IPS-15b (cell line): Measurements from ENCODE around the gene ZNG1A.
A peak's percentile ranks its signal among the peaks of the same experiment; 100 is the strongest.
"Not testable (repeated sequence)": the region's sequence is repeated elsewhere in the genome, so short reads cannot be mapped to it uniquely, and the experiment has no call there.

ENCODE experiments used
- H3K27me3 ChIP-seq: one replicate; pipeline ENCODE4 v1.6.1; 2013; ENCODE audit warnings: low read length; ENCODE audit not compliant: control insufficient read depth, insufficient read depth
- H3K36me3 ChIP-seq: one replicate; pipeline ENCODE4 v1.6.1; 2013; ENCODE audit warnings: low read length; ENCODE audit not compliant: control insufficient read depth, insufficient read depth
- H3K4me1 ChIP-seq: one replicate; pipeline ENCODE4 v1.6.1; 2013; ENCODE audit warnings: mild to moderate bottlenecking, low read length; ENCODE audit not compliant: control insufficient read depth, insufficient read depth
- H3K4me3 ChIP-seq: one replicate; pipeline ENCODE4 v1.5.1; 2013; ENCODE audit warnings: low read depth, low read length
- H3K9ac ChIP-seq: one replicate; pipeline ENCODE4 v1.6.1; 2013; ENCODE audit warnings: low read depth, mild to moderate bottlenecking, low read length
- H3K9me3 ChIP-seq: one replicate; pipeline ENCODE4 v1.6.1; 2013; ENCODE audit warnings: mild to moderate bottlenecking, low read length; ENCODE audit not compliant: control insufficient read depth, insufficient read depth

Gene ZNG1A

GRCh38 chr9:214648-215493 is 36.0 kb upstream of the ZNG1A start, which contains the start of gene DOCK8:
DOCK8 (plus strand) TSS chr9:214865; CDS start chr9:214977, 112 bp downstream.
- no peaks in the 10 kb centered on the region for H3K36me3 ChIP-seq
- H3K27me3 ChIP-seq, result peaks cover 46% of the 10 kb centered on the region
- no peaks in the 10 kb centered on the region for H3K4me1 ChIP-seq
- peak within 1 kb of the TSS; percentile 56 for H3K4me3 ChIP-seq
- no peaks in the 10 kb centered on the region for H3K9me3 ChIP-seq
- peak within 1 kb of the TSS; percentile 65 for H3K9ac ChIP-seq

GRCh38 chr9:214351-214647 is 35.4 kb upstream of the ZNG1A start:
- Histone ChIP-seq H3K36me3 (no peaks in the 10 kb centered on the region), H3K4me1 (no peaks in the 10 kb centered on the region), H3K27me3 (peaks cover 46% of the 10 kb centered on the region), H3K4me3 (peak overlapping the region; percentile 56), H3K9ac (no peak overlapping the region), H3K9me3 (no peaks in the 10 kb centered on the region)

GRCh38 chr9:213901-214300 is 35.0 kb upstream of the ZNG1A start:
- H3K27me3 ChIP-seq, result peaks cover 46% of the 10 kb centered on the region
- H3K4me3 ChIP-seq, result peak overlapping the region; percentile 56
- not testable (repeated sequence) for H3K4me1 ChIP-seq, H3K9me3 ChIP-seq, H3K9ac ChIP-seq, H3K36me3 ChIP-seq

- Histone ChIP-seq H3K9ac (no peak overlapping the region), H3K9me3 (no peaks in the 10 kb centered on the region), H3K36me3 (no peaks in the 10 kb centered on the region), H3K27me3 (peaks cover 45% of the 10 kb centered on the region), H3K4me1 (no peaks in the 10 kb centered on the region), H3K4me3 (no peak overlapping the region)
Observed at GRCh38 chr9:212297-212696, 33.4 kb upstream of the ZNG1A start.

- no peak overlapping the region for H3K9ac ChIP-seq
- H3K27me3 ChIP-seq, result peaks cover 38% of the 10 kb centered on the region
- no peaks in the 10 kb centered on the region for H3K9me3 ChIP-seq
- H3K4me3 ChIP-seq, result no peak overlapping the region
- H3K4me1 ChIP-seq, result no peaks in the 10 kb centered on the region
- H3K36me3 ChIP-seq, result no peaks in the 10 kb centered on the region
Observed at GRCh38 chr9:211557-211956, 32.7 kb upstream of the ZNG1A start.

GRCh38 chr9:211036-211435 is 32.2 kb upstream of the ZNG1A start:
- Histone ChIP-seq H3K4me3 (no peak overlapping the region), H3K9me3 (no peaks in the 10 kb centered on the region), H3K9ac (no peak overlapping the region), H3K27me3 (peaks cover 33% of the 10 kb centered on the region), H3K36me3 (no peaks in the 10 kb centered on the region), H3K4me1 (no peaks in the 10 kb centered on the region)

GRCh38 chr9:209143-209758 is 30.4 kb upstream of the ZNG1A start:
- Histone ChIP-seq H3K4me1 (no peaks in the 10 kb centered on the region), H3K27me3 (peaks cover 25% of the 10 kb centered on the region), H3K4me3 (no peak overlapping the region), H3K9ac (no peak overlapping the region), H3K9me3 (no peaks in the 10 kb centered on the region), H3K36me3 (no peaks in the 10 kb centered on the region)

- no peak overlapping the region for H3K9ac ChIP-seq
Observed at GRCh38 chr9:206481-206880, 27.6 kb upstream of the ZNG1A start.

GRCh38 chr9:199601-200000 is 20.7 kb upstream of the ZNG1A start:
- not testable (repeated sequence) for H3K9ac ChIP-seq, H3K4me3 ChIP-seq, H3K9me3 ChIP-seq, H3K4me1 ChIP-seq, H3K36me3 ChIP-seq, H3K27me3 ChIP-seq

More at GRCh38 chr9:206481-206880, 27.6 kb upstream of the ZNG1A start:
- Histone ChIP-seq H3K9me3 (no peaks in the 10 kb centered on the region), H3K27me3 (peaks cover 4% of the 10 kb centered on the region), H3K4me1 (no peaks in the 10 kb centered on the region), H3K4me3 (no peak overlapping the region), H3K36me3 (no peaks in the 10 kb centered on the region)

GRCh38 chr9:178140-178825 is 573 bp downstream of the ZNG1A start:
- peak overlapping the region; percentile 41 for H3K4me3 ChIP-seq
- not testable (repeated sequence) for H3K36me3 ChIP-seq, H3K27me3 ChIP-seq, H3K9me3 ChIP-seq, H3K4me1 ChIP-seq, H3K9ac ChIP-seq

GRCh38 chr9:169757-170156 is 9.1 kb downstream of the ZNG1A start:
- H3K4me3 ChIP-seq, H3K36me3 ChIP-seq, H3K4me1 ChIP-seq, H3K9me3 ChIP-seq, H3K27me3 ChIP-seq, H3K9ac ChIP-seq: not testable (repeated sequence)

- H3K9ac ChIP-seq, H3K9me3 ChIP-seq, H3K4me1 ChIP-seq, H3K36me3 ChIP-seq, H3K27me3 ChIP-seq, H3K4me3 ChIP-seq: not testable (repeated sequence)
Observed at GRCh38 chr9:159871-160270, 19.0 kb downstream of the ZNG1A start.
